Endothelial cell (in vitro differentiated cells): ENCODE results near the gene RANBP3. TPM values are rescaled to one million over a fixed set of nuclear protein-coding genes. Genes with fewer than 3 reads are reported as not detected.

ENCODE experiments used
- DNase-seq: peaks from one replicate; pipeline ENCODE4 v3.0.0; 2021; ENCODE audit warnings: low spot score
- H3K27ac Mint-ChIP-seq: one replicate; pipeline ENCODE4 v1.8.0; 2021; ENCODE audit warnings: mixed read lengths, inconsistent platforms; ENCODE audit not compliant: unreplicated experiment
- H3K27me3 Mint-ChIP-seq: one replicate; pipeline ENCODE4 v1.8.0; 2021; ENCODE audit warnings: mild to moderate bottlenecking, moderate library complexity, mixed read lengths, inconsistent platforms; ENCODE audit not compliant: unreplicated experiment
- H3K36me3 Mint-ChIP-seq: one replicate; pipeline ENCODE4 v1.8.0; 2021; ENCODE audit warnings: mild to moderate bottlenecking, low read depth, mixed read lengths, inconsistent platforms; ENCODE audit not compliant: unreplicated experiment
- H3K4me1 Mint-ChIP-seq: one replicate; pipeline ENCODE4 v1.8.0; 2021; ENCODE audit warnings: mild to moderate bottlenecking, mixed read lengths, inconsistent platforms; ENCODE audit not compliant: unreplicated experiment
- H3K4me3 Mint-ChIP-seq: one replicate; pipeline ENCODE4 v1.8.0; 2021; ENCODE audit warnings: mild to moderate bottlenecking, mixed read lengths, inconsistent platforms; ENCODE audit not compliant: unreplicated experiment
- H3K9me3 Mint-ChIP-seq: one replicate; pipeline ENCODE4 v1.8.0; 2021; ENCODE audit warnings: mixed read lengths, inconsistent platforms; ENCODE audit not compliant: unreplicated experiment
- total RNA-seq: library from RNA; stranded (reverse); fragmentation: NEBNext Ultra II Directional; extraction: Animal tissue kit (Norgen Biotek cat#: 25700); gene quantifications from one replicate; pipeline ENCODE4 v1.2.1, GENCODE V29; 2021; ENCODE audit not compliant: unreplicated experiment
- TF ChIP-seq, protein P1 (sequence below): fragments of 200-600 bp; sonication (generic); IDR thresholded peaks from one replicate; pipeline ENCODE4 v1.5.0; 2021; ENCODE audit warnings: antibody characterized with exemption; ENCODE audit not compliant: unreplicated experiment

The RANBP3 gene
- total RNA-seq, 1 donor from 2014 or later, result 69.5 TPM

GRCh38 chr19:5910638-5910907, 67.4 kb downstream of the RANBP3 start:
- TF ChIP-seq, protein P1, sequence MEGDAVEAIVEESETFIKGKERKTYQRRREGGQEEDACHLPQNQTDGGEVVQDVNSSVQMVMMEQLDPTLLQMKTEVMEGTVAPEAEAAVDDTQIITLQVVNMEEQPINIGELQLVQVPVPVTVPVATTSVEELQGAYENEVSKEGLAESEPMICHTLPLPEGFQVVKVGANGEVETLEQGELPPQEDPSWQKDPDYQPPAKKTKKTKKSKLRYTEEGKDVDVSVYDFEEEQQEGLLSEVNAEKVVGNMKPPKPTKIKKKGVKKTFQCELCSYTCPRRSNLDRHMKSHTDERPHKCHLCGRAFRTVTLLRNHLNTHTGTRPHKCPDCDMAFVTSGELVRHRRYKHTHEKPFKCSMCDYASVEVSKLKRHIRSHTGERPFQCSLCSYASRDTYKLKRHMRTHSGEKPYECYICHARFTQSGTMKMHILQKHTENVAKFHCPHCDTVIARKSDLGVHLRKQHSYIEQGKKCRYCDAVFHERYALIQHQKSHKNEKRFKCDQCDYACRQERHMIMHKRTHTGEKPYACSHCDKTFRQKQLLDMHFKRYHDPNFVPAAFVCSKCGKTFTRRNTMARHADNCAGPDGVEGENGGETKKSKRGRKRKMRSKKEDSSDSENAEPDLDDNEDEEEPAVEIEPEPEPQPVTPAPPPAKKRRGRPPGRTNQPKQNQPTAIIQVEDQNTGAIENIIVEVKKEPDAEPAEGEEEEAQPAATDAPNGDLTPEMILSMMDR, result no peak
- H3K36me3 Mint-ChIP-seq, result no peaks in the 10 kb centered on the region
- DNase-seq, result no peak
- no peak overlapping the region for H3K4me3 Mint-ChIP-seq
- H3K4me1 Mint-ChIP-seq, result no peaks in the 10 kb centered on the region
- peaks cover 2% of the 10 kb centered on the region for H3K27me3 Mint-ChIP-seq
- H3K9me3 Mint-ChIP-seq, result no peaks in the 10 kb centered on the region
- no peak overlapping the region for H3K27ac Mint-ChIP-seq

DNA sequence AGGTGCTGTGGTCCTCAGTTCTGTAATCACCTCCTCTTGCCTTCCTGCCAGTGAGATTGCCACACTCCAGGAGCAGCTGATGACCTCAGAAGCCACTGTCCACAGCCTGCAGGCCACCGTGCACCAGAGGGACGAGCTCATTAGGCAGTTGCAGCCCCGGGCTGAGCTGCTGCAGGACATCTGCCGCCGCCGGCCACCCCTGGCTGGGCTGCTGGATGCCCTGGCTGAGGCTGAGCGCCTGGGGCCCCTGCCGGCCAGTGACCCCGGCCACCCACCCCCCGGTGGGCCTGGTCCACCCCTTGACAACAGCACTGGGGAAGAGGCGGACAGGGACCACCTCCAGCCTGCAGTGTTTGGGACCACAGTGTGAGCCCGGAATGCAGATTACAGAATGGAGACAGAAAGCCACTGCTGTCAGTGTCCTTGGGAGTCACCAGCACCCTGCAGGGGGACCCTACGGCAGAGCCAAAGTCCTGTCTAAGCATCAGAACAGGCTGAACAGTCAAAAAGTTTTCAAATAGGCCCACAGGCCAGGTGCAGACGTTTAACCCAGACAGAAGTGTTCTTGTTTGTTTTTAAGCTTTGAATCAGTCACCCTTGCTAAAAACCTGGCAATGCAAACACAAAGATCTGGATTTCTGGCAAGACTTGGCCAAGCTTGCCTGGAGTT, 69.0 kb downstream of the RANBP3 start:
- H3K27me3 Mint-ChIP-seq, result peaks cover 4% of the 10 kb centered on the region
- H3K4me3 Mint-ChIP-seq, result no peak overlapping the region
- DNase-seq, result no peak
- H3K27ac Mint-ChIP-seq, result no peak overlapping the region
- H3K36me3 Mint-ChIP-seq, result no peaks in the 10 kb centered on the region
- H3K9me3 Mint-ChIP-seq, result no peaks in the 10 kb centered on the region
- TF ChIP-seq, protein P1, result no peak
- H3K4me1 Mint-ChIP-seq, result no peaks in the 10 kb centered on the region

- no peak overlapping the region for H3K27ac Mint-ChIP-seq
- DNase-seq, result no peak
- H3K9me3 Mint-ChIP-seq, result no peaks in the 10 kb centered on the region
- H3K36me3 Mint-ChIP-seq, result no peaks in the 10 kb centered on the region
- no peak overlapping the region for H3K4me3 Mint-ChIP-seq
- H3K4me1 Mint-ChIP-seq, result peaks cover 5% of the 10 kb centered on the region
- TF ChIP-seq, protein P1, result no peak
- peaks cover 9% of the 10 kb centered on the region for H3K27me3 Mint-ChIP-seq
Observed at GRCh38 chr19:5907241-5907640, 70.7 kb downstream of the RANBP3 start.

GRCh38 chr19:5905114-5905778, 72.7 kb downstream of the RANBP3 start:
- H3K9me3 Mint-ChIP-seq, result no peaks in the 10 kb centered on the region
- no peaks in the 10 kb centered on the region for H3K36me3 Mint-ChIP-seq
- no peak overlapping the region for H3K27ac Mint-ChIP-seq
- H3K4me3 Mint-ChIP-seq, result peak overlapping the region; percentile 84
- TF ChIP-seq, protein P1, result no peak
- H3K27me3 Mint-ChIP-seq, result peaks cover 14% of the 10 kb centered on the region
- H3K4me1 Mint-ChIP-seq, result peaks cover 5% of the 10 kb centered on the region
- DNase-seq, result no peak

GRCh38 chr19:5904352-5905113, 73.4 kb downstream of the RANBP3 start, which contains the start of gene VMAC:
TSS of gene VMAC (plus strand) at chr19:5904872. CDS start at chr19:5904891, 19 bp downstream.
- Mint-ChIP-seq H3K9me3 (no peaks in the 10 kb centered on the region), H3K27ac (peak within 1 kb of the TSS; percentile 94), H3K36me3 (no peaks in the 10 kb centered on the region), H3K4me1 (peaks cover 5% of the 10 kb centered on the region), H3K4me3 (peak within 1 kb of the TSS; percentile 100), H3K27me3 (peaks cover 13% of the 10 kb centered on the region)
- TF ChIP-seq, protein P1, result no peak
- peak; percentile 98 for DNase-seq
